LNCAP (cell line): ENCODE results near the gene TOLLIP.

Experiments used
- TF ChIP-seq, protein P1 (sequence below): fragments of 450-650 bp; IDR thresholded peaks from 2 replicates; pipeline ENCODE4 v1.5.1; 2017; ENCODE audit warnings: mild to moderate bottlenecking

Gene TOLLIP

DNA sequence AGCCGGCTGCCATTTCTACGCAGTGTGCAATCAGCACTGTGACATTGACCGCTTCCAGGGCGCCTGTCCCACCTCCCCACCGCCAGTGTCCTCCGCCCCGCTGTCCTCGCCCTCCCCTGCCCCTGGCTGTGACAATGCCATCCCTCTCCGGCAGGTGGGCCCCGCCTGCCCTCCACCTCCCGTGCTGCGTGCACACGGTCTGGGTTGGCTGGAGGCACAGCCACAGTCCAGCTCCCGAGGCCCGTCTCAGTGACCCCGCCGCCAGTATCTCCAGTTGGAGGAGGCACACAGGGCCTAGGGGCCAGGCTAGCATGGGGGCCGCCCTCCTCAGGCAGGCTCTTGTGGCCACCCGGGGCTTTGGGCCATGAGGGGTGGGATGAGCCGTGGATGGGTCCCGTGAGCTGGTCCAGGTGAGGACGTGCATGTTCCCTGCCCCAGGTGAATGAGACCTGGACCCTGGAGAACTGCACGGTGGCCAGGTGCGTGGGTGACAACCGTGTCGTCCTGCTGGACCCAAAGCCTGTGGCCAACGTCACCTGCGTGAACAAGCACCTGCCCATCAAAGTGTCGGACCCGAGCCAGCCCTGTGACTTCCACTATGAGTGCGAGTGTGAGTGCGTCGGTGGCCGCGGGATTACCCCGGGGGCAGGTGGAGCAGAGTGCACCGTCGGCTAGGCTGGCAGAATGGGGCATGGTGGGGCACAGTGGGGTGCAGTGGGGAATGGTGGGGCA, 56.9 kb downstream of the TOLLIP start:
- TF ChIP-seq, protein P1, sequence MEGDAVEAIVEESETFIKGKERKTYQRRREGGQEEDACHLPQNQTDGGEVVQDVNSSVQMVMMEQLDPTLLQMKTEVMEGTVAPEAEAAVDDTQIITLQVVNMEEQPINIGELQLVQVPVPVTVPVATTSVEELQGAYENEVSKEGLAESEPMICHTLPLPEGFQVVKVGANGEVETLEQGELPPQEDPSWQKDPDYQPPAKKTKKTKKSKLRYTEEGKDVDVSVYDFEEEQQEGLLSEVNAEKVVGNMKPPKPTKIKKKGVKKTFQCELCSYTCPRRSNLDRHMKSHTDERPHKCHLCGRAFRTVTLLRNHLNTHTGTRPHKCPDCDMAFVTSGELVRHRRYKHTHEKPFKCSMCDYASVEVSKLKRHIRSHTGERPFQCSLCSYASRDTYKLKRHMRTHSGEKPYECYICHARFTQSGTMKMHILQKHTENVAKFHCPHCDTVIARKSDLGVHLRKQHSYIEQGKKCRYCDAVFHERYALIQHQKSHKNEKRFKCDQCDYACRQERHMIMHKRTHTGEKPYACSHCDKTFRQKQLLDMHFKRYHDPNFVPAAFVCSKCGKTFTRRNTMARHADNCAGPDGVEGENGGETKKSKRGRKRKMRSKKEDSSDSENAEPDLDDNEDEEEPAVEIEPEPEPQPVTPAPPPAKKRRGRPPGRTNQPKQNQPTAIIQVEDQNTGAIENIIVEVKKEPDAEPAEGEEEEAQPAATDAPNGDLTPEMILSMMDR = no peak

DNA sequence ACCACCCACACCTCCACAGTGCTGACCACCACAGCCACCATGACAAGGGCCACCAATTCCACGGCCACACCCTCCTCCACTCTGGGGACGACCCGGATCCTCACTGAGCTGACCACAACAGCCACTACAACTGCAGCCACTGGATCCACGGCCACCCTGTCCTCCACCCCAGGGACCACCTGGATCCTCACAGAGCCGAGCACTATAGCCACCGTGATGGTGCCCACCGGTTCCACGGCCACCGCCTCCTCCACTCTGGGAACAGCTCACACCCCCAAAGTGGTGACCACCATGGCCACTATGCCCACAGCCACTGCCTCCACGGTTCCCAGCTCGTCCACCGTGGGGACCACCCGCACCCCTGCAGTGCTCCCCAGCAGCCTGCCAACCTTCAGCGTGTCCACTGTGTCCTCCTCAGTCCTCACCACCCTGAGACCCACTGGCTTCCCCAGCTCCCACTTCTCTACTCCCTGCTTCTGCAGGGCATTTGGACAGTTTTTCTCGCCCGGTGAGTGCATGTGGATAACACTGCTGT, 58.1 kb downstream of the TOLLIP start:
- TF ChIP-seq, protein P1 = no peak

DNA sequence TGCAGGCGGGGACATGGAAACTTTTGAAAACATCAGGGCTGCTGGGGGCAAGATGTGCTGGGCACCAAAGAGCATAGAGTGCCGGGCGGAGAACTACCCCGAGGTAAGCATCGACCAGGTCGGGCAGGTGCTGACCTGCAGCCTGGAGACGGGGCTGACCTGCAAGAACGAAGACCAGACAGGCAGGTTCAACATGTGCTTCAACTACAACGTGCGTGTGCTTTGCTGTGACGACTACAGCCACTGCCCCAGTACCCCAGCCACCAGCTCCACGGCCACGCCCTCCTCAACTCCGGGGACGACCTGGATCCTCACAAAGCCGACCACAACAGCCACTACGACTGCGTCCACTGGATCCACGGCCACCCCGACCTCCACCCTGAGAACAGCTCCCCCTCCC, 67.1 kb downstream of the TOLLIP start:
- TF ChIP-seq, protein P1 = no peak

DNA sequence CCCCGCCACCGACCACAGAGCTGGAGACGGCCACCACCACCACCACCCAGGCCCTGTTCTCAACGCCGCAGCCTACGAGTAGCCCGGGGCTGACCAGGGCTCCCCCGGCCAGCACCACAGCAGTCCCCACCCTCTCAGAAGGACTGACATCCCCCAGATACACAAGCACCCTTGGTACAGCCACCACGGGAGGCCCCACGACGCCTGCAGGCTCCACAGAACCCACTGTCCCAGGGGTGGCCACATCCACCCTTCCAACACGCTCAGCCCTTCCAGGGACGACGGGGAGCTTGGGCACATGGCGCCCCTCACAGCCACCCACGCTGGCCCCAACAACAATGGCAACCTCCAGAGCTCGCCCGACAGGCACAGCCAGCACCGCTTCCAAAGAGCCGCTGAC, 67.7 kb downstream of the TOLLIP start:
- TF ChIP-seq, protein P1 = no peak

DNA sequence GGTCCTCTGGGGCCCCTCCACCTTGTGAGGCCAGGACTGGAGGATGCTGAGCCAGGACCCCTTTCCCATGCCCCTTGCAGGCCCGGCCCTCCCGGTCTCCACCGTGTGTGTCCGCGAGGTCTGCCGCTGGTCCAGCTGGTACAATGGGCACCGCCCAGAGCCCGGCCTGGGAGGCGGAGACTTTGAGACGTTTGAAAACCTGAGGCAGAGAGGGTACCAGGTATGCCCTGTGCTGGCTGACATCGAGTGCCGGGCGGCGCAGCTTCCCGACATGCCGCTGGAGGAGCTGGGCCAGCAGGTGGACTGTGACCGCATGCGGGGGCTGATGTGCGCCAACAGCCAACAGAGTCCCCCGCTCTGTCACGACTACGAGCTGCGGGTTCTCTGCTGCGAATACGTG, 68.7 kb downstream of the TOLLIP start:
- TF ChIP-seq, protein P1 = no peak

DNA sequence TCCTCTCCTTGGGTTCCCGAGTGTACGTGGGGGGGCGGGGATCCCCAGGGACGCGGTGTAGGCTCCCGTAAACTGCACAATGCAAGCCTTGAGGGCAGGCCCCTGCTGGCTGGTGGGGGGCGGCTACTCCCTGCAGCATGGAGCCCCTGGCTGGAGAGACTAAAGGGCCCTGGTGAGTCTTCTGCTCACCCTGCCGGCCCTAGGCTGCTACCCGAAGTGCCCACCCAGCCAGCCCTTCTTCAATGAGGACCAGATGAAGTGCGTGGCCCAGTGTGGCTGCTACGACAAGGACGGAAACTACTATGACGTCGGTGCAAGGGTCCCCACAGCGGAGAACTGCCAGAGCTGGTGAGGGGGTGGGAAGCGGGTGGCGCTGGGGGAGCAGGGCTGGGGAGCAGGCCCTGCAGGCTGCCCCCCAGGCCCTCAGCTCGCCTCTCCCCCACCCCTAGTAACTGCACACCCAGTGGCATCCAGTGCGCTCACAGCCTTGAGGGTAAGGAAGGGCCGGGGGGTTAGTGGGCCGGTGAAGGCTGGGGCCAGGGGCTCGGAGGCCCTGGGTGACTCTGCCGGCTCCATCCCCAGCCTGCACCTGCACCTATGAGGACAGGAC, 69.7 kb downstream of the TOLLIP start:
- TF ChIP-seq, protein P1 = no peak

DNA sequence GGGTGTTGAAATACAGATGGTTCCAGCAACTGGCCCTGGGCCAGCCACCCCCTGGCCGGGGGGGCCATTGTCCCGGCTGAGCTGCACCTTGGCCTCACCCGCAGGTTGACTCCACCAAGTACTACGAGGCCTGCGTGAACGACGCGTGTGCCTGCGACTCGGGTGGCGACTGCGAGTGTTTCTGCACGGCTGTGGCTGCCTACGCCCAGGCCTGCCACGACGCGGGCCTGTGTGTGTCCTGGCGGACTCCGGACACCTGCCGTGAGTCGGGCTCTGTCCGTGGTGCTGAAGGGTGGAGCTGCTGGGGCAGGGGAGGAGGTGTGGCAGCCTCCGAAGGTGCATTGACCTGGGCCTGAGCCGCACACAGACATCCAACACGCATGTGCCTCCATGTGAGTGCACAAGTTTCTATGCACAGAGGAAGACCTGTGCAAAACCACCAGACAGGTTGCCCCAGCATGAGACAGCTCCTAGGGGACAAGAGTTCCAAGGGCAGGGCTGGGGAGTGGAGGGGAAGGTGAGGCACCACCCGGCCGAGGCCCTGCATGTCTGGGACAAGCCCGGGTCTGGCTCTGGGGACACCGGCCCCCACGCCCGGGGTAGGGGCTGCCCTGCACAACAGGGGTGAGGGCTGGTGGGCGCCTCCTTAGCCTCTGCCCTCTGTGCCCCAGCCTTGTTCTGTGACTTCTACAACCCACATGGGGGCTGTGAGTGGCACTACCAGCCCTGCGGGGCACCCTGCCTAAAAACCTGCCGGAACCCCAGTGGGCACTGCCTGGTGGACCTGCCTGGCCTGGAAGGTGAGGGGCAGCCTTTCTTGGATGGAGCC, 70.5 kb downstream of the TOLLIP start:
- TF ChIP-seq, protein P1 = no peak
